ENCODE data around the gene COLQ.

GRCh38 chr3:15454965-15455364, 66.5 kb downstream of the COLQ start:
- TF ChIP-seq EZH2 (IDR thresholded peaks at IDR 0.05; ENCODE audit: insufficient read depth, poor library complexity, severe bottlenecking) (no peak), EZH2phosphoT487 (IDR thresholded peaks at IDR 0.05; ENCODE audit: insufficient read depth, low read depth) (no peak)
